Measurements from ENCODE around the gene CCDC24. TPM values are rescaled to one million over a fixed set of nuclear protein-coding genes. Genes with fewer than 3 reads are reported as not detected.

CCDC24 gene
- total and polyA plus RNA-seq, 2 donors (not counting 1 experiment from before 2014, with no cell fraction given) = 0.94 to 3.5 TPM

DNA sequence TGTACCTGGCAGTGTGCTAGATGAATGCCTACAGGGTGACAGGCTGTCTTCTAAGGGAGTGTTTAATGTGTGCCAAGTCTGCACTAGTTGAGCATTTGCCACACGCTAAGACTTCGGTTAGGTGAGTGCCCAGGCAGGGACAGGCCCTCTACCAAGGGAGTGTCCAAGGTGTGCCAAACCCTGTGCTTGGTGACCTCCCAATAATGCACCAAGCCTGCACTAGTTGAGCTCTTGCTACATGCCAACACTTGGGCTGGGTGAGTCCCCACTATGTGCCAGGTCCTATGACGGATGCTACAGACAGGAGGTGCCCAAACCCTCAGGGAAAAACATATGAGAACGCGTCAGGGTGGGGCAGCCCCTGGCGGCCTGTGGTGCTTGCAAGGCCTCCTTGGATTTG, 29.1 kb downstream of the CCDC24 start:
- TF ChIP-seq CTCF (conservative IDR thresholded peaks at IDR 0.05 in 1 of 2, IDR thresholded peaks at IDR 0.05 in 1 of 2; ENCODE audit: low read depth in 1 of 2, low read length in 2 of 2) (no peak), EZH2 (IDR thresholded peaks at IDR 0.05; ENCODE audit: low read length, missing control alignments) (no peak)
- Histone ChIP-seq H4K20me1 (ENCODE audit: control insufficient read depth, extremely low read depth, insufficient read depth, low read length) (no peaks in the 10 kb centered on the region), H2AFZ (ENCODE audit: low read length) (no peak overlapping the region), H3K9me3 (ENCODE audit: control insufficient read depth, insufficient read depth, low read depth, low read length) (no peaks in the 10 kb centered on the region), H3K27me3 (ENCODE audit: control insufficient read depth, insufficient read depth, low read length) (no peaks in the 10 kb centered on the region), H3K79me2 (ENCODE audit: control insufficient read depth, insufficient read depth, low read length) (no peaks in the 10 kb centered on the region), H3K36me3 (ENCODE audit: control insufficient read depth, insufficient read depth, low read length) (no peaks in the 10 kb centered on the region), H3K4me1 (ENCODE audit: control insufficient read depth, extremely low read depth, insufficient read depth, low read length) (no peaks in the 10 kb centered on the region), H3K9ac (ENCODE audit: insufficient read depth, low read length) (no peak overlapping the region), H3K4me2 (ENCODE audit: extremely low read depth, insufficient read depth, low read length) (no peak overlapping the region), H3K4me3 (replicated peaks in 1 of 4; ENCODE audit: control extremely low read depth in 1 of 4, insufficient read depth in 1 of 4, low read depth in 3 of 4, low read length in 4 of 4) (no peak overlapping the region), H3K27ac (ENCODE audit: insufficient read depth, low read length) (no peak overlapping the region)
- no peak for DNase-seq (ENCODE audit: low read depth in 2 of 2)

GRCh38 chr1:44021156-44021555, 29.8 kb downstream of the CCDC24 start:
- Histone ChIP-seq H3K27me3 (ENCODE audit: control insufficient read depth, insufficient read depth, low read length) (no peaks in the 10 kb centered on the region), H2AFZ (ENCODE audit: low read length) (no peak overlapping the region), H3K9me3 (ENCODE audit: control insufficient read depth, insufficient read depth, low read depth, low read length) (no peaks in the 10 kb centered on the region), H3K4me1 (ENCODE audit: control insufficient read depth, extremely low read depth, insufficient read depth, low read length) (no peaks in the 10 kb centered on the region), H3K79me2 (ENCODE audit: control insufficient read depth, insufficient read depth, low read length) (no peaks in the 10 kb centered on the region), H4K20me1 (ENCODE audit: control insufficient read depth, extremely low read depth, insufficient read depth, low read length) (no peaks in the 10 kb centered on the region), H3K4me3 (replicated peaks in 1 of 4; ENCODE audit: control extremely low read depth in 1 of 4, insufficient read depth in 1 of 4, low read depth in 3 of 4, low read length in 4 of 4) (no peak overlapping the region), H3K27ac (ENCODE audit: insufficient read depth, low read length) (no peak overlapping the region), H3K36me3 (ENCODE audit: control insufficient read depth, insufficient read depth, low read length) (no peaks in the 10 kb centered on the region), H3K9ac (ENCODE audit: insufficient read depth, low read length) (no peak overlapping the region), H3K4me2 (ENCODE audit: extremely low read depth, insufficient read depth, low read length) (no peak overlapping the region)
- TF ChIP-seq EZH2 (IDR thresholded peaks at IDR 0.05; ENCODE audit: low read length, missing control alignments) (no peak), CTCF (conservative IDR thresholded peaks at IDR 0.05 in 1 of 2, IDR thresholded peaks at IDR 0.05 in 1 of 2; ENCODE audit: low read depth in 1 of 2, low read length in 2 of 2) (no peak)
- DNase-seq (ENCODE audit: low read depth in 2 of 2) = no peak

- no peak overlapping the region for H3K4me2 ChIP-seq (ENCODE audit: extremely low read depth, insufficient read depth, low read length)
- no peak overlapping the region for H3K27ac ChIP-seq (ENCODE audit: insufficient read depth, low read length)
- H3K9ac ChIP-seq (ENCODE audit: insufficient read depth, low read length) = no peak overlapping the region
- H3K36me3 ChIP-seq (ENCODE audit: control insufficient read depth, insufficient read depth, low read length) = no peaks in the 10 kb centered on the region
- no peaks in the 10 kb centered on the region for H3K79me2 ChIP-seq (ENCODE audit: control insufficient read depth, insufficient read depth, low read length)
- TF ChIP-seq EZH2 (IDR thresholded peaks at IDR 0.05; ENCODE audit: low read length, missing control alignments) (no peak), CTCF (conservative IDR thresholded peaks at IDR 0.05 in 1 of 2, IDR thresholded peaks at IDR 0.05 in 1 of 2; ENCODE audit: low read depth in 1 of 2, low read length in 2 of 2) (no peak)
- H3K27me3 ChIP-seq (ENCODE audit: control insufficient read depth, insufficient read depth, low read length) = no peaks in the 10 kb centered on the region
- no peak overlapping the region for H3K4me3 ChIP-seq (replicated peaks in 1 of 4; ENCODE audit: control extremely low read depth in 1 of 4, insufficient read depth in 1 of 4, low read depth in 3 of 4, low read length in 4 of 4)
- H3K9me3 ChIP-seq (ENCODE audit: control insufficient read depth, insufficient read depth, low read depth, low read length) = no peaks in the 10 kb centered on the region
- H4K20me1 ChIP-seq (ENCODE audit: control insufficient read depth, extremely low read depth, insufficient read depth, low read length) = no peaks in the 10 kb centered on the region
- no peak overlapping the region for H2AFZ ChIP-seq (ENCODE audit: low read length)
- no peak for DNase-seq (ENCODE audit: low read depth in 2 of 2)
- no peaks in the 10 kb centered on the region for H3K4me1 ChIP-seq (ENCODE audit: control insufficient read depth, extremely low read depth, insufficient read depth, low read length)
Observed at GRCh38 chr1:44021581-44022321, 30.4 kb downstream of the CCDC24 start.
